HEK293 (cell line): ENCODE data around the gene EHD2.

ENCODE experiments used
- HOXA7 ChIP-seq: sonication (generic); formaldehyde crosslinking; IDR thresholded peaks from 2 replicates; pipeline ENCODE4 v1.8.1; 2022; ENCODE audit warnings: missing genetic modification reagents, borderline replicate concordance
- KLF16 ChIP-seq: fragments of 450-650 bp; formaldehyde crosslinking; IDR thresholded peaks from 2 replicates; pipeline ENCODE4 v1.5.1; 2017; ENCODE audit warnings: missing biosample characterization, missing genetic modification characterization
- MZF1 ChIP-seq: fragments of 450-650 bp; formaldehyde crosslinking; IDR thresholded peaks from 2 replicates; pipeline ENCODE4 v1.5.1; 2017; ENCODE audit warnings: missing biosample characterization, missing genetic modification characterization, borderline replicate concordance
- TCF7L2 ChIP-seq: IDR thresholded peaks from 2 replicates; pipeline ENCODE4 v1.6.1; 2011; ENCODE audit warnings: low read depth, mild to moderate bottlenecking, inconsistent platforms, low read length, moderate library complexity, borderline replicate concordance
- ZBTB7A ChIP-seq: fragments of 450-650 bp; formaldehyde crosslinking; IDR thresholded peaks from 2 replicates; pipeline ENCODE4 v1.5.1; 2016; ENCODE audit warnings: low read depth, missing biosample characterization, missing genetic modification characterization
- ZFHX2 ChIP-seq: fragments of 450-650 bp; formaldehyde crosslinking; conservative IDR thresholded peaks from 2 replicates; pipeline ENCODE4 v1.5.1; 2016; ENCODE audit warnings: missing biosample characterization, missing genetic modification characterization
- ZFP69B ChIP-seq: fragments of 450-650 bp; formaldehyde crosslinking; IDR thresholded peaks from 2 replicates; pipeline ENCODE4 v1.5.1; 2016; ENCODE audit warnings: missing biosample characterization, missing genetic modification characterization
- ZNF132 ChIP-seq: fragments of 450-650 bp; formaldehyde crosslinking; IDR thresholded peaks from 2 replicates; pipeline ENCODE4 v1.5.1; 2017; ENCODE audit warnings: missing biosample characterization, missing genetic modification characterization, borderline replicate concordance
- ZNF175 ChIP-seq: fragments of 450-650 bp; formaldehyde crosslinking; IDR thresholded peaks from 2 replicates; pipeline ENCODE4 v1.5.1; 2016; ENCODE audit warnings: missing biosample characterization, missing genetic modification characterization
- ZNF202 ChIP-seq: fragments of 450-650 bp; formaldehyde crosslinking; IDR thresholded peaks from 2 replicates; pipeline ENCODE4 v1.5.1; 2016; ENCODE audit warnings: missing biosample characterization, missing genetic modification characterization, borderline replicate concordance
- ZNF350 ChIP-seq: fragments of 450-650 bp; formaldehyde crosslinking; IDR thresholded peaks from 2 replicates; pipeline ENCODE4 v1.5.0; 2017; ENCODE audit warnings: missing biosample characterization, mild to moderate bottlenecking, missing genetic modification characterization
- ZNF394 ChIP-seq: fragments of 450-650 bp; formaldehyde crosslinking; IDR thresholded peaks from 2 replicates; pipeline ENCODE4 v1.5.1; 2016; ENCODE audit warnings: missing biosample characterization, missing genetic modification characterization, mild to moderate bottlenecking, moderate library complexity, borderline replicate concordance
- ZNF416 ChIP-seq: fragments of 450-650 bp; formaldehyde crosslinking; IDR thresholded peaks from 2 replicates; pipeline ENCODE4 v1.5.1; 2016; ENCODE audit warnings: missing biosample characterization, missing genetic modification characterization
- ZNF473 ChIP-seq: fragments of 450-650 bp; formaldehyde crosslinking; IDR thresholded peaks from 2 replicates; pipeline ENCODE4 v1.5.1; 2017; ENCODE audit warnings: missing biosample characterization, missing genetic modification characterization
- ZNF558 ChIP-seq: fragments of 450-650 bp; formaldehyde crosslinking; IDR thresholded peaks from 2 replicates; pipeline ENCODE4 v1.5.1; 2016; ENCODE audit warnings: missing biosample characterization, missing genetic modification characterization
- ZNF596 ChIP-seq: fragments of 450-650 bp; IDR thresholded peaks from 2 replicates; pipeline ENCODE4 v1.5.0; 2018; ENCODE audit warnings: missing biosample characterization, mild to moderate bottlenecking, missing genetic modification characterization, moderate library complexity
- ZNF623 ChIP-seq: fragments of 450-650 bp; formaldehyde crosslinking; IDR thresholded peaks from 2 replicates; pipeline ENCODE4 v1.5.1; 2016; ENCODE audit warnings: missing biosample characterization, missing genetic modification characterization
- ZNF654 ChIP-seq: fragments of 450-650 bp; formaldehyde crosslinking; IDR thresholded peaks from 2 replicates; pipeline ENCODE4 v1.5.1; 2016; ENCODE audit warnings: low read depth, missing biosample characterization, missing genetic modification characterization
- ZNF658 ChIP-seq: fragments of 450-650 bp; formaldehyde crosslinking; IDR thresholded peaks from 2 replicates; pipeline ENCODE4; 2016; ENCODE audit warnings: missing biosample characterization, missing genetic modification characterization
- ZNF830 ChIP-seq: fragments of 450-650 bp; IDR thresholded peaks from 2 replicates; pipeline ENCODE4 v1.5.0; 2018; ENCODE audit warnings: missing biosample characterization, missing genetic modification characterization, low read depth, mild to moderate bottlenecking, moderate library complexity
- TF ChIP-seq, protein P1 (sequence below): fragments of 450-650 bp; formaldehyde crosslinking; IDR thresholded peaks from 2 replicates; pipeline ENCODE4 v1.5.1; 2016; ENCODE audit warnings: missing biosample characterization, missing genetic modification characterization
- TF ChIP-seq, protein P2 (sequence below): fragments of 450-650 bp; formaldehyde crosslinking; conservative IDR thresholded peaks from 2 replicates; pipeline ENCODE4 v1.5.1; 2016; ENCODE audit warnings: low read depth, missing biosample characterization, missing genetic modification characterization
- TF ChIP-seq, protein P3 (sequence below): fragments of 450-650 bp; formaldehyde crosslinking; IDR thresholded peaks from 2 replicates; pipeline ENCODE4 v1.5.1; 2016; ENCODE audit warnings: missing biosample characterization, missing genetic modification characterization
- TF ChIP-seq, protein P4 (sequence below): fragments of 450-650 bp; formaldehyde crosslinking; IDR thresholded peaks from 2 replicates; pipeline ENCODE4 v1.5.1; 2017; ENCODE audit warnings: missing biosample characterization, missing genetic modification characterization
- TF ChIP-seq, protein P5 (sequence below): fragments of 450-650 bp; formaldehyde crosslinking; IDR thresholded peaks from 2 replicates; pipeline ENCODE4 v1.5.1; 2016; ENCODE audit warnings: missing biosample characterization, missing genetic modification characterization
- TF ChIP-seq, protein P6 (sequence below): fragments of 450-650 bp; formaldehyde crosslinking; IDR thresholded peaks from 2 replicates; pipeline ENCODE4 v1.5.1; 2016; ENCODE audit warnings: missing biosample characterization, missing genetic modification characterization, borderline replicate concordance

EHD2 gene

DNA sequence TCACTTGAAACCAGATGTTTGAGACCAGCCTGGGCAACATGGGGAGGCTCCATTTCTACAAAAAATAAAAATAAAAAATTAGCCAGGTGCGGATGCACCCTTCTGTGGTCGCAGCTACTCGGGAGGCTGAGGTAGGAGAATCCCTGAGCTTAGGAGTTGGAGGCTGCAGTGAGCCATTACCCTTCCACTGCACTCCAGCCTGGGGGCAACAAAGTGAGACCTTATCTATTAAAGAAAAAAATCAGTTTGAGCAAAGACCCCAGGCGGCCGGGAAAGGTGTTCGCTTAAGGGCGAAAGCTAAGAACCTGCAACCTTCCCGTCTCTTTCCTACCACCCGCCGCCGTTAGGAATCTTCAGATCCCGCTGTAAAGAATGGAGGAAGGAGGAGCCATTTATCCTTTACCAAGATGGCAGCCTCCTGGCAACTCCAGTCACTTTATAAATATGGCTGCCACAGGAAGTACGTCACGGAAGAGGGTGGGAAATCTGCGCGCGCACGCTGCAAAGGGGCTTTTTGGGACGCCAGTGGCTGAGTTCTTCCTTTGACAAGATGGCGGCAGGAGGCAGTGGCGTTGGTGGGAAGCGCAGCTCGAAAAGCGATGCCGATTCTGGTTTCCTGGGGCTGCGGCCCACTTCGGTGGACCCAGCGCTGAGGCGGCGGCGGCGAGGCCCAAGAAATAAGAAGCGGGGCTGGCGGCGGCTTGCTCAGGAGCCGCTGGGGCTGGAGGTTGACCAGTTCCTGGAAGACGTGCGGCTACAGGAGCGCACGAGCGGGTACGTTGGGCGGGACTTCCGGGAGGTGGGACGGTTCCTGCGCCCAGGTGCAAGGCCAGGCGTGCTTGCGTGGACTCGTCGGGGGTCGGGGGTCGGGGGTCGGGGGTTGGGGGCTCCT, 32.0 kb downstream of the EHD2 start, which contains the start of gene NOP53 (continued):
- TF ChIP-seq ZNF175: no peak
- no peak for TF ChIP-seq ZNF473 (tag by site-specific recombination)
- no peak for TF ChIP-seq ZNF654
- TF ChIP-seq ZNF416: no peak
- TF ChIP-seq ZNF596: no peak
- TF ChIP-seq, protein P1, sequence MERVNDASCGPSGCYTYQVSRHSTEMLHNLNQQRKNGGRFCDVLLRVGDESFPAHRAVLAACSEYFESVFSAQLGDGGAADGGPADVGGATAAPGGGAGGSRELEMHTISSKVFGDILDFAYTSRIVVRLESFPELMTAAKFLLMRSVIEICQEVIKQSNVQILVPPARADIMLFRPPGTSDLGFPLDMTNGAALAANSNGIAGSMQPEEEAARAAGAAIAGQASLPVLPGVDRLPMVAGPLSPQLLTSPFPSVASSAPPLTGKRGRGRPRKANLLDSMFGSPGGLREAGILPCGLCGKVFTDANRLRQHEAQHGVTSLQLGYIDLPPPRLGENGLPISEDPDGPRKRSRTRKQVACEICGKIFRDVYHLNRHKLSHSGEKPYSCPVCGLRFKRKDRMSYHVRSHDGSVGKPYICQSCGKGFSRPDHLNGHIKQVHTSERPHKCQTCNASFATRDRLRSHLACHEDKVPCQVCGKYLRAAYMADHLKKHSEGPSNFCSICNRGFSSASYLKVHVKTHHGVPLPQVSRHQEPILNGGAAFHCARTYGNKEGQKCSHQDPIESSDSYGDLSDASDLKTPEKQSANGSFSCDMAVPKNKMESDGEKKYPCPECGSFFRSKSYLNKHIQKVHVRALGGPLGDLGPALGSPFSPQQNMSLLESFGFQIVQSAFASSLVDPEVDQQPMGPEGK (tag by site-specific recombination): no peak
- TF ChIP-seq, protein P2, sequence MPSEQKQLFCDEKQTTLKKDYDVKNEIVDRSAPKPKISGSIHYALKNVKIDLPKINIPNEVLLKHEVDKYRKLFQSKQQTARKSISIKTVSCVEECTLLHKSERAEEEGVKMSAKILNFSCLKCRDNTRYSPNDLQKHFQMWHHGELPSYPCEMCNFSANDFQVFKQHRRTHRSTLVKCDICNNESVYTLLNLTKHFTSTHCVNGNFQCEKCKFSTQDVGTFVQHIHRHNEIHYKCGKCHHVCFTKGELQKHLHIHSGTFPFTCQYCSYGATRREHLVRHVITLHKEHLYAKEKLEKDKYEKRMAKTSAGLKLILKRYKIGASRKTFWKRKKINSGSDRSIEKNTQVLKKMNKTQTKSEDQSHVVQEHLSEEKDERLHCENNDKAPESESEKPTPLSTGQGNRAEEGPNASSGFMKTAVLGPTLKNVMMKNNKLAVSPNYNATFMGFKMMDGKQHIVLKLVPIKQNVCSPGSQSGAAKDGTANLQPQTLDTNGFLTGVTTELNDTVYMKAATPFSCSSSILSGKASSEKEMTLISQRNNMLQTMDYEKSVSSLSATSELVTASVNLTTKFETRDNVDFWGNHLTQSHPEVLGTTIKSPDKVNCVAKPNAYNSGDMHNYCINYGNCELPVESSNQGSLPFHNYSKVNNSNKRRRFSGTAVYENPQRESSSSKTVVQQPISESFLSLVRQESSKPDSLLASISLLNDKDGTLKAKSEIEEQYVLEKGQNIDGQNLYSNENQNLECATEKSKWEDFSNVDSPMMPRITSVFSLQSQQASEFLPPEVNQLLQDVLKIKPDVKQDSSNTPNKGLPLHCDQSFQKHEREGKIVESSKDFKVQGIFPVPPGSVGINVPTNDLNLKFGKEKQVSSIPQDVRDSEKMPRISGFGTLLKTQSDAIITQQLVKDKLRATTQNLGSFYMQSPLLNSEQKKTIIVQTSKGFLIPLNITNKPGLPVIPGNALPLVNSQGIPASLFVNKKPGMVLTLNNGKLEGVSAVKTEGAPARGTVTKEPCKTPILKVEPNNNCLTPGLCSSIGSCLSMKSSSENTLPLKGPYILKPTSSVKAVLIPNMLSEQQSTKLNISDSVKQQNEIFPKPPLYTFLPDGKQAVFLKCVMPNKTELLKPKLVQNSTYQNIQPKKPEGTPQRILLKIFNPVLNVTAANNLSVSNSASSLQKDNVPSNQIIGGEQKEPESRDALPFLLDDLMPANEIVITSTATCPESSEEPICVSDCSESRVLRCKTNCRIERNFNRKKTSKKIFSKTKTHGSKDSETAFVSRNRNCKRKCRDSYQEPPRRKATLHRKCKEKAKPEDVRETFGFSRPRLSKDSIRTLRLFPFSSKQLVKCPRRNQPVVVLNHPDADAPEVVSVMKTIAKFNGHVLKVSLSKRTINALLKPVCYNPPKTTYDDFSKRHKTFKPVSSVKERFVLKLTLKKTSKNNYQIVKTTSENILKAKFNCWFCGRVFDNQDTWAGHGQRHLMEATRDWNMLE: peak; percentile 92
- peak; percentile 23; the same call in 1 of the 2 replicates for TF ChIP-seq ZFHX2
- TF ChIP-seq ZNF830 (tag by site-specific recombination): no peak
- TF ChIP-seq MZF1 (tag by site-specific recombination): no peak
- TF ChIP-seq, protein P3, sequence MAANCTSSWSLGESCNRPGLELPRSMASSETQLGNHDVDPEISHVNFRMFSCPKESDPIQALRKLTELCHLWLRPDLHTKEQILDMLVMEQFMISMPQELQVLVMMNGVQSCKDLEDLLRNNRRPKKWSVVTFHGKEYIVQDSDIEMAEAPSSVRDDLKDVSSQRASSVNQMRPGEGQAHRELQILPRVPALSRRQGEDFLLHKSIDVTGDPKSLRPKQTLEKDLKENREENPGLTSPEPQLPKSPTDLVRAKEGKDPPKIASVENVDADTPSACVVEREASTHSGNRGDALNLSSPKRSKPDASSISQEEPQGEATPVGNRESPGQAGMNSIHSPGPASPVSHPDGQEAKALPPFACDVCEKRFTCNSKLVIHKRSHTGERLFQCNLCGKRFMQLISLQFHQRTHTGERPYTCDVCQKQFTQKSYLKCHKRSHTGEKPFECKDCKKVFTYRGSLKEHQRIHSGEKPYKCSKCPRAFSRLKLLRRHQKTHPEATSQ (tag by site-specific recombination): no peak
- no peak for TF ChIP-seq ZNF558 (tag by site-specific recombination)
- TF ChIP-seq, protein P4, sequence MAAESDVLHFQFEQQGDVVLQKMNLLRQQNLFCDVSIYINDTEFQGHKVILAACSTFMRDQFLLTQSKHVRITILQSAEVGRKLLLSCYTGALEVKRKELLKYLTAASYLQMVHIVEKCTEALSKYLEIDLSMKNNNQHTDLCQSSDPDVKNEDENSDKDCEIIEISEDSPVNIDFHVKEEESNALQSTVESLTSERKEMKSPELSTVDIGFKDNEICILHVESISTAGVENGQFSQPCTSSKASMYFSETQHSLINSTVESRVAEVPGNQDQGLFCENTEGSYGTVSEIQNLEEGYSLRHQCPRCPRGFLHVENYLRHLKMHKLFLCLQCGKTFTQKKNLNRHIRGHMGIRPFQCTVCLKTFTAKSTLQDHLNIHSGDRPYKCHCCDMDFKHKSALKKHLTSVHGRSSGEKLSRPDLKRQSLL (tag by site-specific recombination): no peak
- TF ChIP-seq ZNF202 (tag by site-specific recombination): no peak
- no peak for TF ChIP-seq ZNF132 (tag by site-specific recombination)
- no peak for TF ChIP-seq ZNF658 (tag by site-specific recombination)
- TF ChIP-seq, protein P5, sequence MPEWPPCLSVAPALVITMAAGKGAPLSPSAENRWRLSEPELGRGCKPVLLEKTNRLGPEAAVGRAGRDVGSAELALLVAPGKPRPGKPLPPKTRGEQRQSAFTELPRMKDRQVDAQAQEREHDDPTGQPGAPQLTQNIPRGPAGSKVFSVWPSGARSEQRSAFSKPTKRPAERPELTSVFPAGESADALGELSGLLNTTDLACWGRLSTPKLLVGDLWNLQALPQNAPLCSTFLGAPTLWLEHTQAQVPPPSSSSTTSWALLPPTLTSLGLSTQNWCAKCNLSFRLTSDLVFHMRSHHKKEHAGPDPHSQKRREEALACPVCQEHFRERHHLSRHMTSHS (tag by site-specific recombination): no peak
- TF ChIP-seq TCF7L2: no peak
- TF ChIP-seq ZBTB7A (tag by site-specific recombination): 0 out of 2 replicates have a peak, but pooled peaks have one; percentile 42
- 0 out of 2 replicates have a peak, but pooled peaks have one; percentile 12 for TF ChIP-seq ZFP69B (tag by site-specific recombination)
- peak; percentile 50 for TF ChIP-seq KLF16
- TF ChIP-seq ZNF350 (tag by site-specific recombination): no peak
- no peak for TF ChIP-seq ZNF623 (tag by site-specific recombination)
- TF ChIP-seq ZNF394: peak; percentile 43; the same call in 1 of the 2 replicates
- no peak for TF ChIP-seq HOXA7 (CRISPR knock-in tag)
- TF ChIP-seq, protein P6, sequence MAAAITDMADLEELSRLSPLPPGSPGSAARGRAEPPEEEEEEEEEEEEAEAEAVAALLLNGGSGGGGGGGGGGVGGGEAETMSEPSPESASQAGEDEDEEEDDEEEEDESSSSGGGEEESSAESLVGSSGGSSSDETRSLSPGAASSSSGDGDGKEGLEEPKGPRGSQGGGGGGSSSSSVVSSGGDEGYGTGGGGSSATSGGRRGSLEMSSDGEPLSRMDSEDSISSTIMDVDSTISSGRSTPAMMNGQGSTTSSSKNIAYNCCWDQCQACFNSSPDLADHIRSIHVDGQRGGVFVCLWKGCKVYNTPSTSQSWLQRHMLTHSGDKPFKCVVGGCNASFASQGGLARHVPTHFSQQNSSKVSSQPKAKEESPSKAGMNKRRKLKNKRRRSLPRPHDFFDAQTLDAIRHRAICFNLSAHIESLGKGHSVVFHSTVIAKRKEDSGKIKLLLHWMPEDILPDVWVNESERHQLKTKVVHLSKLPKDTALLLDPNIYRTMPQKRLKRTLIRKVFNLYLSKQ (tag by site-specific recombination): no peak
